ENCODE data around the gene CRACDL.

DNA sequence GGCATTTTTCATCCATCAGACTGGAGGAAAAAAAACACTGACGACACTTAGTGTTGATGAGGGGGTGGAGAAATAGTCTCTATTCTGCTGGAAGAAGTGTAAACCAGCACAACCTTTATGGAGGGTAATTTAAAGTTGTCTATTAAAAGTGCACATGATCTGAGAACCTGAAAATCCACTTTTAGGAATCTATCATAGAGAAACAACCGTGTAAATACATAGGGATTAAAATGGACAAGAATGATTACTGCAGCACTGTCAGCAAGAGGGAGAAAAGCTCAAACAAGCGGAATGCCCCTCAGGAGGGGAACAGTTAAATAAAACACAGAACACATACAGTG lies 125.5 kb downstream of the CRACDL start:
- TF ChIP-seq POLR2AphosphoS5 (IDR thresholded peaks at IDR 0.05; ENCODE audit: low read depth, low read length): no peak
- no peak for TF ChIP-seq POLR2A (IDR thresholded peaks at IDR 0.05; ENCODE audit: low read depth, low read length)
- no peak for TF ChIP-seq TAF1 (IDR thresholded peaks at IDR 0.05; ENCODE audit: borderline replicate concordance, low read depth, low read length)

All from GM12892 (cell line).